Muscle of leg (tissue), 11 donors: Measurements from ENCODE around the gene TMEM186. TPM values are rescaled to one million over a fixed set of nuclear protein-coding genes. Genes with fewer than 3 reads are reported as not detected.

Experiments used
- DNase-seq: peaks from one replicate; pipeline ENCODE4 v3.0.0; 2013
- H3K27ac ChIP-seq: one replicate; pipeline ENCODE4 v1.5.1; 2013; ENCODE audit warnings: mild to moderate bottlenecking, low read length, control low read depth
- H3K27me3 ChIP-seq: one replicate; pipeline ENCODE4 v1.6.1; 2013; ENCODE audit warnings: low read length; ENCODE audit not compliant: control insufficient read depth, insufficient read depth
- H3K36me3 ChIP-seq: one replicate; pipeline ENCODE4 v1.6.1; 2013; ENCODE audit warnings: low read length; ENCODE audit not compliant: control insufficient read depth, insufficient read depth
- H3K4me1 ChIP-seq: one replicate; pipeline ENCODE4 v1.6.1; 2013; ENCODE audit warnings: low read length; ENCODE audit not compliant: control insufficient read depth, insufficient read depth
- H3K4me3 ChIP-seq: one replicate; pipeline ENCODE4 v1.5.1; 2013; ENCODE audit warnings: low read length, control low read depth
- H3K9me3 ChIP-seq: replicated peaks from 2 replicates; pipeline ENCODE4 v1.6.1; 2013; ENCODE audit warnings: low read depth, low read length; ENCODE audit not compliant: control insufficient read depth
- WGBS: methylation state at CpG from one replicate; pipeline ENCODE4 v1.1.5; 2013; ENCODE audit warnings: missing lambda C conversion rate; ENCODE audit not compliant: insufficient coverage; 5-methylcytosine and 5-hydroxymethylcytosine counted together
- polyA plus RNA-seq, 8 donors: library from polyadenylated mRNA; unstranded; fragments of 120-200 nt; gene quantifications; one replicate each; pipeline versions ENCODE4 v1.2.1 to v1.2.3, GENCODE V29; 2013; ENCODE audit warnings: inconsistent platforms in 1 of 8, low replicate concordance in 1 of 8; ENCODE audit not compliant: insufficient read length in 8 of 8, insufficient read depth in 1 of 8
- total RNA-seq: library from RNA; stranded (reverse); fragments of 120-200 nt; gene quantifications from one replicate; pipeline ENCODE4 v1.2.4, GENCODE V29; 2013

Gene TMEM186
- total and polyA plus RNA-seq, 9 donors, result 6.3 to 12.4 (median 10.6) TPM

DNA sequence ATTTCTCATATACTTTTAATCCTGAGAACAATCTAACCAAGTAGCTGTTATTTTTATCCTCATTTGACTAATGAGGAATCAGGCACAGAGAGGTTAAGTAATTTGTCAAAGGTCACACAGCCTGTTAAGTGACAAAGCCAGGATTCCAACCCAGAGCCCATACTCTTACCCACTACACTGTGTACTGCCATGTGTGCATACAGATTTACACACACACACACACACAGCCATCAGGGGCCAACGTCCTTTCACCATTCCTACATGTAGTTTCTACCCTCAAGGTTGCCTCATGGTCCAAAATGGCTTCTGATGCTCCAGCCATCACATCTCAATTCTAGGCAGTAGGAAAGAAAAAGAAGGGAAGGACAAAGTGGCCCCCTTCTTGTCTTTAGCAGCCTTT lies 22.1 kb downstream of the TMEM186 start:
- WGBS, result no CpG with 5 or more reads among the region's 1 CpG
- Histone ChIP-seq H3K4me1 (no peaks in the 10 kb centered on the region), H3K27me3 (no peaks in the 10 kb centered on the region), H3K4me3 (no peak overlapping the region), H3K27ac (no peak overlapping the region), H3K36me3 (peaks cover 61% of the 10 kb centered on the region), H3K9me3 (peaks cover 2% of the 10 kb centered on the region)
- DNase-seq, result no peak

DNA sequence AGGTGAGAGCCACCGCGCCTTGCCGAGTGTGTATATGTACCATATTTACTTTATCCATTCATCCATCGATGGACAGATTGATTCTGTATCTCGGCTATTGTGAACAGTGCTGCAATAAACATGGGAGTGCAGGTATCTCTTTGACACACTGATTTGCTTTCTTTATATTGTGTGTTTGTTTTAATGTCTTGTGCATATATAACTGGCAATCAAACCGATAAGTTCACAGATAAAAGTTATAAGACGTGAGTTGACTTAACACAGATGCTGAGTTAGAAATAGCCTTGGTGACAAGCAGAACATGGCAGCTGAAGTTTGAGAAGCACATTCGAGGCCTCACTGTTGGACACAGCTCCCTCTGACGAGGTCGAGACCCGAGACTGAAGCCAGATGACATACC lies 23.2 kb downstream of the TMEM186 start:
- H3K27me3 ChIP-seq, result no peaks in the 10 kb centered on the region
- DNase-seq, result no peak
- H3K9me3 ChIP-seq, result peaks cover 2% of the 10 kb centered on the region
- no peaks in the 10 kb centered on the region for H3K4me1 ChIP-seq
- WGBS, result 62% methylated on average over 6 of the region's 11 CpGs
- H3K4me3 ChIP-seq, result no peak overlapping the region
- peaks cover 52% of the 10 kb centered on the region for H3K36me3 ChIP-seq
- H3K27ac ChIP-seq, result no peak overlapping the region

DNA sequence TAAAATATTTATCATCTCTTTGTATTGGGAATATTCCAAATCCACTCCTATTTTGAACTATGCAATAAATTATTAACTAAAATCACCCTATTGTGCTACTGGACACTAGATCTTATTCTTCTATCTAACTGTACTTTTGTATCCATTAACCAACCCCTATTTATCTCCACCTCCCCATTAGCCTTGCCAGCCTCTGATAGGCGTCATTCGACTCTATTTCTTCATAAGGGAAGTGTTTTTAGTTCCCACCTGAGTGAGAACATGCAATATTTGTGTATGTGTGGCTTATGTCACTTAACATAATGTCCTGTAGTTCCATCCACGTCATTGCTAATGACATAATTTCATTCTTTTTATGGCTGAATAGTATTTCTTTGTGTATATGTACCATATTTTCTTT lies 23.9 kb downstream of the TMEM186 start:
- no peaks in the 10 kb centered on the region for H3K4me1 ChIP-seq
- no peaks in the 10 kb centered on the region for H3K27me3 ChIP-seq
- no peak overlapping the region for H3K27ac ChIP-seq
- peaks cover 52% of the 10 kb centered on the region for H3K36me3 ChIP-seq
- no peak for DNase-seq
- WGBS, result no CpG with 5 or more reads among the region's 3 CpGs
- no peak overlapping the region for H3K4me3 ChIP-seq
- peaks cover 2% of the 10 kb centered on the region for H3K9me3 ChIP-seq

- 58% methylated on average over 2 of the region's 12 CpGs for WGBS
- no peaks in the 10 kb centered on the region for H3K27me3 ChIP-seq
- peaks cover 36% of the 10 kb centered on the region for H3K36me3 ChIP-seq
- no peaks in the 10 kb centered on the region for H3K4me1 ChIP-seq
- no peak for DNase-seq
- H3K9me3 ChIP-seq, result no peaks in the 10 kb centered on the region
- H3K4me3 ChIP-seq, result no peak overlapping the region
- H3K27ac ChIP-seq, result no peak overlapping the region
Measured at GRCh38 chr16:8768692-8769091, 28.7 kb downstream of the TMEM186 start.

- H3K27me3 ChIP-seq, result no peaks in the 10 kb centered on the region
- no peaks in the 10 kb centered on the region for H3K9me3 ChIP-seq
- no peak overlapping the region for H3K4me3 ChIP-seq
- peaks cover 36% of the 10 kb centered on the region for H3K36me3 ChIP-seq
- no peak for DNase-seq
- no peaks in the 10 kb centered on the region for H3K4me1 ChIP-seq
- 89% methylated on average over 7 of the region's 12 CpGs for WGBS
- H3K27ac ChIP-seq, result no peak overlapping the region
Measured at GRCh38 chr16:8768283-8768682, 29.2 kb downstream of the TMEM186 start.

DNA sequence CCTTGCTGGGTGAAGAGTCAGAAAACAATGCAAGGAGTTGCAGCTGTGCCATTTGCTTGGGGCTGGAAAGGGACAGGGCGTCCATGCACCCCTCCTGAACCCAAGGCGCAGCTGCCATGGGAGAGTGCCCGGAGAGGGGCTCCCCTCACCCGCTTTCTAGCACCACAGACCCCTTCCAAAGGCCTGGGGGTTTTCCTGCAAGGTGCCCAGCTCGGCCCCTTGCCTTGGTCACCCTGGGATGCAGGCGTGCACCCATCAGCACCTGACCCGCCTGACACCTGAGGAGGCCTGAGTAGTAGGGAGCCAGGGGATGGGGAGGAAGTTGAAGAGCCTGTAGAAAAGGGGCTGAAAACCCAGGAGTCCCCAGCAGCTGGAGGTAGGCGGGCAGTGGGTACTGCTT lies 30.3 kb downstream of the TMEM186 start:
- no peak for DNase-seq
- Histone ChIP-seq H3K4me1 (no peaks in the 10 kb centered on the region), H3K27me3 (no peaks in the 10 kb centered on the region), H3K36me3 (peaks cover 27% of the 10 kb centered on the region), H3K27ac (no peak overlapping the region), H3K4me3 (no peak overlapping the region), H3K9me3 (no peaks in the 10 kb centered on the region)
- 93% methylated on average over 6 of the region's 8 CpGs for WGBS

- Histone ChIP-seq H3K27me3 (no peaks in the 10 kb centered on the region), H3K36me3 (peaks cover 26% of the 10 kb centered on the region), H3K9me3 (no peaks in the 10 kb centered on the region), H3K4me1 (no peaks in the 10 kb centered on the region), H3K4me3 (no peak overlapping the region), H3K27ac (no peak overlapping the region)
- WGBS, result 83% methylated on average over 8 of the region's 18 CpGs
- no peak for DNase-seq
Measured at GRCh38 chr16:8764525-8765250, 32.8 kb downstream of the TMEM186 start.

GRCh38 chr16:8763899-8764298 lies 33.5 kb downstream of the TMEM186 start:
- 57% methylated on average over 8 of the region's 10 CpGs for WGBS
- H3K36me3 ChIP-seq, result peaks cover 24% of the 10 kb centered on the region

DNA sequence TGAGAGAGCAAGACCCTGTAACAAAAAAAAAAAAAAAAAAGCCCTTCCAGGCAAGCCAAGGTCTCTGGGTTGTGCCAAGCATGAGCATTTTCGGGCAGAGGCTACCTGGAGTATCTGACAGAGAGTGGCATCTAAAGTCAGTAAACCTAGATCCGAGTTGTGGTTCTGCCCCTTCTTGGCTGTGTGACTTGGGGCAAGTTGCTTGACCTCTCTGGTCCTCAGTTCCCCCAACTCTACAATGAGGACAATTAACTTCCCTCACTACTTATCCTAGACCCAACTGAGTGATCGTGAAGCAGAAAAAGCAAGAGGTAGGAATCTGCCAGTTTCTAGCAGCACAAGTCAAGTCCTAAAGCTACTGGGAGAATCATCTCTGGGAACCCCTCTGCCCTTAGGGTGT lies 34.4 kb downstream of the TMEM186 start:
- H3K4me1 ChIP-seq, result no peaks in the 10 kb centered on the region
- DNase-seq, result no peak
- WGBS, result 100% methylated on average over 1 of the region's 3 CpGs
- no peak overlapping the region for H3K27ac ChIP-seq
- H3K9me3 ChIP-seq, result no peaks in the 10 kb centered on the region
- H3K4me3 ChIP-seq, result no peak overlapping the region
- peaks cover 22% of the 10 kb centered on the region for H3K36me3 ChIP-seq
- no peaks in the 10 kb centered on the region for H3K27me3 ChIP-seq

More at GRCh38 chr16:8763899-8764298, 33.5 kb downstream of the TMEM186 start:
- no peak for DNase-seq
- H3K4me3 ChIP-seq, result no peak overlapping the region
- no peaks in the 10 kb centered on the region for H3K9me3 ChIP-seq
- no peak overlapping the region for H3K27ac ChIP-seq
- H3K27me3 ChIP-seq, result no peaks in the 10 kb centered on the region
- H3K4me1 ChIP-seq, result no peaks in the 10 kb centered on the region

DNA sequence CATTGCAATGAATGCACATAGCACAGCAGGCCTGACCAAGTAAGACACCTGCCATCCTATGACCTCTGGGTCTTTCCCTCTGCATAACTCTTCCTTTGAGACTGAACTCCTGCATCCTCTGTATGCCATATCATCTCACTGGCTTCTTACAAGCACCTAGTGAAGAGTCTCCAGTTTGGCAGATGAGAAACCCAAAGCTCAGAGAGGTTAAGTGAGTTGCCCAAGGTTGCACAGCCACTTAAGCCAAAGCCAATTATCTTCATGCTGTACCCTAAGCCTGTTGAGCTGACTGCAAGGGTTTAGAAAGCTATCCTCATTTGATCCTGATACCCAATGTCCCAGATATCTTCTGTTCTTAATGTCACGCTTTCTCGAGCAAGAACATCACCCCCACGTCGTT lies 35.2 kb downstream of the TMEM186 start:
- H3K9me3 ChIP-seq, result no peaks in the 10 kb centered on the region
- no peaks in the 10 kb centered on the region for H3K4me1 ChIP-seq
- no peaks in the 10 kb centered on the region for H3K27me3 ChIP-seq
- H3K36me3 ChIP-seq, result peaks cover 21% of the 10 kb centered on the region
- no peak overlapping the region for H3K27ac ChIP-seq
- no peak for DNase-seq
- 73% methylated on average over 4 of the region's 4 CpGs for WGBS
- no peak overlapping the region for H3K4me3 ChIP-seq

GRCh38 chr16:8761078-8761477 lies 36.4 kb downstream of the TMEM186 start:
- H3K4me1 ChIP-seq, result no peaks in the 10 kb centered on the region
- no peak for DNase-seq
- 58% methylated on average over 6 of the region's 6 CpGs for WGBS
- no peak overlapping the region for H3K27ac ChIP-seq
- no peaks in the 10 kb centered on the region for H3K9me3 ChIP-seq
- no peak overlapping the region for H3K4me3 ChIP-seq
- peaks cover 25% of the 10 kb centered on the region for H3K36me3 ChIP-seq
- no peaks in the 10 kb centered on the region for H3K27me3 ChIP-seq
